Dedifferentiated amniotic fluid mesenchymal stem cell (primary cell): Measurements from ENCODE around the gene BBS9.

Experiments used
- DNase-seq: peaks from one replicate; pipeline ENCODE4 v3.0.0-alpha.2; 2016; ENCODE audit errors: extremely low spot score

Gene BBS9

GRCh38 chr7:33547880-33548279 lies 418.5 kb downstream of the BBS9 start:
- DNase-seq = no peak

GRCh38 chr7:33550363-33550762 lies 421.0 kb downstream of the BBS9 start:
- no peak for DNase-seq

- DNase-seq = no peak
Measured at GRCh38 chr7:33550979-33551378, 421.6 kb downstream of the BBS9 start.

- no peak for DNase-seq
Measured at GRCh38 chr7:33554046-33554445, 424.7 kb downstream of the BBS9 start.

- no peak for DNase-seq
Measured at GRCh38 chr7:33554576-33554975, 425.2 kb downstream of the BBS9 start.

- no peak for DNase-seq
Measured at GRCh38 chr7:33556472-33556871, 427.1 kb downstream of the BBS9 start.

GRCh38 chr7:33558549-33559323 lies 429.4 kb downstream of the BBS9 start:
- DNase-seq = no peak

GRCh38 chr7:33559324-33559710 lies 430.0 kb downstream of the BBS9 start:
- no peak for DNase-seq

GRCh38 chr7:33562996-33563395 lies 433.6 kb downstream of the BBS9 start:
- DNase-seq = no peak

- no peak for DNase-seq
Measured at GRCh38 chr7:33563651-33564050, 434.3 kb downstream of the BBS9 start.

- no peak for DNase-seq
Measured at GRCh38 chr7:33578166-33578565, 448.8 kb downstream of the BBS9 start.

GRCh38 chr7:33578881-33579672 lies 449.7 kb downstream of the BBS9 start:
- no peak for DNase-seq

GRCh38 chr7:33579673-33579960 lies 450.3 kb downstream of the BBS9 start:
- no peak for DNase-seq

GRCh38 chr7:33581236-33581635 lies 451.9 kb downstream of the BBS9 start:
- DNase-seq = no peak

GRCh38 chr7:33582104-33582503 lies 452.7 kb downstream of the BBS9 start:
- no peak for DNase-seq

- DNase-seq = no peak
Measured at GRCh38 chr7:33582533-33582932, 453.2 kb downstream of the BBS9 start.

- no peak for DNase-seq
Measured at GRCh38 chr7:33589911-33590310, 460.5 kb downstream of the BBS9 start.

GRCh38 chr7:33590916-33591315 lies 461.6 kb downstream of the BBS9 start:
- DNase-seq = no peak

GRCh38 chr7:33591490-33591889 lies 462.1 kb downstream of the BBS9 start:
- no peak for DNase-seq

- no peak for DNase-seq
Measured at GRCh38 chr7:33592718-33593117, 463.4 kb downstream of the BBS9 start.

- DNase-seq = no peak
Measured at GRCh38 chr7:33593611-33594010, 464.2 kb downstream of the BBS9 start.

- DNase-seq = no peak
Measured at GRCh38 chr7:33596686-33597085, 467.3 kb downstream of the BBS9 start.

- DNase-seq = no peak
Measured at GRCh38 chr7:33597181-33597580, 467.8 kb downstream of the BBS9 start.
